Measurements from ENCODE around the gene OR2M4.
"Not testable (repeated sequence)": the region's sequence is repeated elsewhere in the genome, so short reads cannot be mapped to it uniquely, and the experiment has no call there.

Gene OR2M4

GRCh38 chr1:248231117-248231516 is at the start of gene OR2M4:
OR2M4 (plus strand) TSS chr1:248231417; CDS start chr1:248238929, 7,512 bp downstream.
- DNase-seq: no peak

- no peak for DNase-seq
Measured at GRCh38 chr1:248183996-248184395, 47.2 kb upstream of the OR2M4 start.

- DNase-seq: no peak
Measured at GRCh38 chr1:248187363-248187762, 43.9 kb upstream of the OR2M4 start.

- no peak for DNase-seq
Measured at GRCh38 chr1:248189026-248189425, 42.2 kb upstream of the OR2M4 start.

GRCh38 chr1:248194117-248194516 is 37.1 kb upstream of the OR2M4 start:
- no peak for DNase-seq

- DNase-seq: no peak
Measured at GRCh38 chr1:248196965-248197364, 34.3 kb upstream of the OR2M4 start, which contains the start of gene OR2M3. OR2M3 (plus strand) TSS chr1:248197265; CDS start chr1:248203068, 5,803 bp downstream.

- no peak for DNase-seq
Measured at GRCh38 chr1:248215880-248216279, 15.3 kb upstream of the OR2M4 start.

- no peak for DNase-seq
Measured at GRCh38 chr1:248225537-248225936, 5.7 kb upstream of the OR2M4 start.

GRCh38 chr1:248229360-248229908 is 1.8 kb upstream of the OR2M4 start:
- DNase-seq: no peak

- DNase-seq: no peak
Measured at GRCh38 chr1:248239478-248239877, 8.3 kb downstream of the OR2M4 start.

GRCh38 chr1:248243204-248243603 is 12.0 kb downstream of the OR2M4 start:
- peak; percentile 27 for DNase-seq

- DNase-seq: not testable (repeated sequence)
Measured at GRCh38 chr1:248259309-248259708, 28.1 kb downstream of the OR2M4 start.

GRCh38 chr1:248268178-248268577 is 37.0 kb downstream of the OR2M4 start:
- no peak for DNase-seq

- not testable (repeated sequence) for DNase-seq
Measured at GRCh38 chr1:248273225-248273624, 42.0 kb downstream of the OR2M4 start.

GRCh38 chr1:248277876-248278275 is 46.7 kb downstream of the OR2M4 start, which contains the start of gene OR2T33:
OR2T33 (minus strand) TSS chr1:248277976; CDS start chr1:248273814, 4,162 bp downstream.
- DNase-seq: no peak

- DNase-seq: no peak
Measured at GRCh38 chr1:248288391-248288790, 57.2 kb downstream of the OR2M4 start.

Measured in CD4-positive, alpha-beta T cell treated with Interleukin-4 for 4 hours (primary cell).